NOMO-1 (cell line): Measurements from ENCODE around the gene MAGEA2.
"Not testable (repeated sequence)": the region's sequence is repeated elsewhere in the genome, so short reads cannot be mapped to it uniquely, and the experiment has no call there.

Experiments used
- DNase-seq, 2 experiments: peaks; one replicate each; lab custom pipeline; 2025; ENCODE audit not compliant: unreplicated experiment in 2 of 2; lab: John Stamatoyannopoulos, UW

Gene MAGEA2

DNA sequence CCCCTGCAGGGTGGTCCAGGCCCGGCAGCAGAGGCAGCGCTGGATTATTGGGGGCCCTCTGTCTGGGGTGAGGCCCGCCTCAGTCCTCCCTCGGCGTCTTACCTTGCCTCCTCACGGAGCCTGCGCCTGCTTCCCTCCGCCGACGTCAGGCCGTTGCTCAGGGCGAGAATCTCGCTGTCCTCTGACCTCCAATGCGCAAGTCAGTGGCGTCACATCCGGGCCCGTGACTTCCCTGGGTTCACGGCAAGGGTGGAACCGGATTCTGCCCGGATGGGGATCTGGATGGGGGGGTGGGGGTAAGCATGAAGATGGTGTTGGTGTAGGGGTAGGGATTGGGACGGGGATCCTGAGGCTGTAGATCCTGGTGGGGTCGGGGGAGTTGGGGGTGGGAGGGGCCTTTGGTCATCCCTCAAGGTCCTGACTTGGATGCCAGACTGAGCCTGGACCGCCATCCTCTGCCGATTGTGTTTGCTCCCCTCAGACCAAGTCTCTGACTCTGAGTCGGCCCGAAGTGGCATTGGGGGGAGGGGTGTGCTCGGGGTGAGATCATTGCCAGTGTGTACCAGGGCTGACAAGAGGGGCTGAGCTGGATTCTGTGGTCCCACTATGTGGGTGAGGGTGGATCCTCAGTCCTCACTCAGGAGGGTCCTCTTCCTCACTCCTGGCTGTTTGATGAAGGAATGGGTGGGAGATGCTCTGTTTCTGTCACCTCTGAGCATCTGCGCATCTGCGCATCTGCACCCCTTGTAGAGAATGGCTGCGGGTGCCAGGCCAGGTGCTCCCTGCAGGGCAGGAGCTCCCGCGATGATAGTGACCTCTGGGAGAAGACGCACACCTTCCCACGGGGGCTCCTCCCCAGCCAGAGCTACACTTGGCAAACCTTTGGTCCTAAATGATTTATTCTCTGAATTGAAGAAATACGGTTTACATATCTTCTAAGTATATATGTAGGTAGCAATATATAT, at the start of gene MAGEA2:
MAGEA2 (minus strand) TSS at position 157 of the 965 bp plus-strand sequence. CDS start 2,479 bp downstream, outside the sequence.
- not testable (repeated sequence) for DNase-seq

DNA sequence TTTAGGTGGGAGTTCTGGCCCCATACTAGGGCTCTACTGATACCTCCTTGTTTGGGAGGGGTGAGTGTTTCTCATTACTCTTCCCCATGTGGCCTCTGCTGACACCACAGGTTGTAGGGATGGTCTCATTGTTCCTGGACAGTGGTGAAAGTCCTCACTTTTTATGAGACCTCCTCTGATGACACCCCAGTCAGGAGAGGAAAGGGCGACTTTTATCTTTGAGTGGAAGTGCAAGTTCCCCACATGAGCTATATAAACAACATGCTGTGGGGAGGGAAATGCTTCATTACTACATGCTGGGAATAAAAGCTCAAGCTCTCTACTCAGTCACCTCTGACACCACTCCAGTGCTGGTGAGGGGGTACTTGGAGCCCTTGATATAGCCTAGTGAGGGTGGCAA, 45.3 kb upstream of the MAGEA2 start:
- no peak for DNase-seq

DNA sequence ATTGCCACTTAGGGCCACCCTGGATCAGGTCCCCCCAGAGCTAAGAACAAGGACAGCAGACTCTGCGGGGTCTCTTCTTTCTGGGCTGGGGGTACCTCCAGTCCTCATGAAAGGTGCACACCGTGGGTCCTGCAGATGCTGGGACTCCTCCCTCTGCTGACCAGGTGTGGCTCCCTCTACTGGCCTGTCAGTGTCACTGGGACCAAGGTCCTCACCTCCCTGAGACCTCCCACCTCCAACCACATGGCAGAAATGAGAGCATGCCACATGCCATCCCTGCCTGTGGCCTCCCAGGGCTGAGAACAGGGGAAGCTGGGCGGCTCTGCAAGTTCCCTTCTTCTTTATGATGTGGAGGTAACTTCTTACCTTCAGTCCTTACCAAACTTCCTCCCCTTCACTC, 33.4 kb upstream of the MAGEA2 start:
- not testable (repeated sequence) for DNase-seq

DNA sequence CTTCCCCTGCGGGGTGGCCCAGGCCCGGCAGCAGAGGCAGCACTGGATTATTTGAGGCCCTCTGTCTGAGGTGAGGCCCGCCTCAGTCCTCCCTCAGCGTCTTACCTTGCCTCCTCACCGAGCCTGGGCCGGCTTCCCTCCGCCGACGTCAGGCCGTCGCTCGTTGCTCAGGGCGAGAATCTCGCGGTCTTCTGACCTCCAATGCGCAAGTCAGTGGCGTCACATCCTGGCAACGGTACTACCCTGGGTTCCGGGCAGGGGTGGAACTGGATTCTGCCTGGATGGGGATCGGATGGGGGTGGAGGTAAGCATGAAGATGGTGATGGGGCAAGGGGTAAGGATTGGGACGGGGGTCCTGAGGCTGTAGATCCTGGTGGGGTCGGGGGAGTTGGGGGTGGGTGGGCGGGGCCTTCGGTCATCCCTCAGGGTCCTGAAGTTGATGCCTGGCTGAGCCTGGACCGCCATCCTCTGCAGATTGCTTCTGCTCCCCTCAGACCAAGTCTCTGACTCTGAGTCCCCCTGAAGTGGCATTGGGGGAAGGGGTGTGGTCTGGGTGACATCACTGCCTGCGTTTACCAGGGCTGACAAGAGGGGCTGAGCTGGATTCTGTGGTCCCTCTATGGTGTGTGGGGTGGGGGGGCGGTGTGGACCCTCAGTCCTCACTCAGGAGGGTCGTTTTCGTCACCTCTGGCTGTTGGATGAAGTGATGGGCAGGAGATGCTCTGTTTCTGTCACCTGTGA, 16.1 kb upstream of the MAGEA2 start, which contains the start of gene MAGEA6:
MAGEA6 (minus strand) TSS at position 141 of the 741 bp plus-strand sequence. CDS start 2,039 bp downstream, outside the sequence.
- not testable (repeated sequence) for DNase-seq

DNA sequence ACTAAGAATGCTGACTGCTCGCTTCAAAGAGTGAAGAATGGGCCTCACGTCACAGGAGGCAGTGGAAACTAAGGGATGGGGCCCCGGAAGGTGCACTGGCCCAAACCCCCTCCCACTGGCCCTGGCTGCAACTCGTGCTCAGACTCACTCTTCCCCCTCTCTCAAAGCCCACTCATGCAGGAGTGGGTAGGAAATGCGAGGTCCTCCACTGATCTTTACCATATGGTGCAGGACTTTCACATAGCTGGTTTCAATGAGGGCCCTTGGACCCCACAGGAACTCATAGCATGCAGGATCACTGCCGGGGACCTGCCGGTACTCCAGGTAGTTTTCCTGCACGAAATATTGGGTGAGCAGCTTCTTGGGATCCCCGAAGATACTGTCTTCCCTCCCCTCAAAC, 12.9 kb upstream of the MAGEA2 start:
- DNase-seq: not testable (repeated sequence)

GRCh38 chrX:152761582-152761981, 7.9 kb upstream of the MAGEA2 start:
- DNase-seq: not testable (repeated sequence)

- not testable (repeated sequence) for DNase-seq
Observed at GRCh38 chrX:152759544-152759943, 5.9 kb upstream of the MAGEA2 start.

GRCh38 chrX:152758918-152759317, 5.3 kb upstream of the MAGEA2 start, which contains the start of gene CSAG3:
Gene CSAG3, plus strand, starts transcription at chrX:152759218.
- DNase-seq: not testable (repeated sequence)

- DNase-seq: not testable (repeated sequence)
Observed at GRCh38 chrX:152754871-152755270, 1.2 kb upstream of the MAGEA2 start.

DNA sequence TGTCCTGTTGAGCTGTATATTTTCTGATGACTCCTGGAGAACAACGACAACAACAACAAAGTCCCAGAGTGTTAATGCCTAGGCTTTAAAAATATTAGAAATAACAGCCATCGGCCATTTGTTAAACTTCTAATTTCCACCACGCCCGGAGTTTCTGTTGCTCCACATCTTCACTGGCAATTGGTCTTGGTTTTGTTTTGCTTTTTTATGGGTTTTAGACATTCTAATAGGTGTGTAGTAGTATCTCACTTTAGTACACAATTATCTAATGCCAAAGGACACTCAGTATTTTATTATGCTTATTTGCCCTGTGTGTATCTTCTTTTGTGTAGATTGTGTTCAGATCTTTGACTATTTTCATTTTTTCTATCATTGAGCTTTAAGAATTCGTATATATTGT, 15.1 kb downstream of the MAGEA2 start:
- DNase-seq: no peak

GRCh38 chrX:152736528-152736927, 17.1 kb downstream of the MAGEA2 start:
- not testable (repeated sequence) for DNase-seq

DNA sequence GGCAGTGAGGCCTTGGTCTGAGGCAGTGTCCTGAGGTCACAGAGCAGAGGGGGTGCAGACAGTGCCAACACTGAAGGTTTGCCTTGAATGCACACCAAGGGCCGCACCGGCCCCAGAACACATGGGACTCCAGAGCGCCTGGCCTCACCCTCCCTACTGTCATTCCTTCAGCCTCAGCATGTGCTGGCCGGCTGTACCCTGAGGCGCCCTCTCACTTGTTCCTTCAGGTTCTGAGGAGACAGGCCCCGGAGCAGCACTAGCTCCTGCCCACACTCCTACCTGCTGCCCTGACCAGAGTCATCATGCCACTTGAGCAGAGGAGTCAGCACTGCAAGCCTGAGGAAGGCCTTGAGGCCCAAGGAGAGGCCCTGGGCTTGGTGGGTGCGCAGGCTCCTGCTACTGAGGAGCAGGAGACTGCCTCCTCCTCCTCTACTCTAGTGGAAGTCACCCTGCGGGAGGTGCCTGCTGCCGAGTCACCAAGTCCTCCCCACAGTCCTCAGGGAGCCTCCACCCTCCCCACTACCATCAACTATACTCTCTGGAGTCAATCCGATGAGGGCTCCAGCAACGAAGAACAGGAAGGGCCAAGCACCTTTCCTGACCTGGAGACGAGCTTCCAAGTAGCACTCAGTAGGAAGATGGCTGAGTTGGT, 17.7 kb downstream of the MAGEA2 start:
- no peak for DNase-seq

DNA sequence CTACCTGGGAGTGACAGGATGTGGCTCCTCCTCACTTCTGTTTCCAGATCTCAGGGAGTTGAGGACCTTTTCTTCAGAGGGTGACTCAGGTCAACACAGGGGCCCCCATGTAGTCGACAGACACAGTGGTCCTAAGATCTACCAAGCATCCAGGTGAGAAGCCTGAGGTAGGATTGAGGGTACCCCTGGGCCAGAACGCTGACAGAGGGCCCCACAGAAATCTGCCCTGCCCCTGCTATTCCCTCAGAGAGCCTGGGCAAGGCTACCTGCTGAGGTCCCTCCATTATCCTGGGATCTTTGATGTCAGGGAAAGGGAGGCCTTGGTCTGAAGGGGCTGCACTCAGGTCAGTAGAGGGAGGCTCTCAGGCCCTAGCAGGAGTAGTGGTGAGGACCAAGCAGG, 18.5 kb downstream of the MAGEA2 start:
- DNase-seq: no peak

GRCh38 chrX:152734143-152734858, 19.3 kb downstream of the MAGEA2 start:
- DNase-seq: not testable (repeated sequence)

DNA sequence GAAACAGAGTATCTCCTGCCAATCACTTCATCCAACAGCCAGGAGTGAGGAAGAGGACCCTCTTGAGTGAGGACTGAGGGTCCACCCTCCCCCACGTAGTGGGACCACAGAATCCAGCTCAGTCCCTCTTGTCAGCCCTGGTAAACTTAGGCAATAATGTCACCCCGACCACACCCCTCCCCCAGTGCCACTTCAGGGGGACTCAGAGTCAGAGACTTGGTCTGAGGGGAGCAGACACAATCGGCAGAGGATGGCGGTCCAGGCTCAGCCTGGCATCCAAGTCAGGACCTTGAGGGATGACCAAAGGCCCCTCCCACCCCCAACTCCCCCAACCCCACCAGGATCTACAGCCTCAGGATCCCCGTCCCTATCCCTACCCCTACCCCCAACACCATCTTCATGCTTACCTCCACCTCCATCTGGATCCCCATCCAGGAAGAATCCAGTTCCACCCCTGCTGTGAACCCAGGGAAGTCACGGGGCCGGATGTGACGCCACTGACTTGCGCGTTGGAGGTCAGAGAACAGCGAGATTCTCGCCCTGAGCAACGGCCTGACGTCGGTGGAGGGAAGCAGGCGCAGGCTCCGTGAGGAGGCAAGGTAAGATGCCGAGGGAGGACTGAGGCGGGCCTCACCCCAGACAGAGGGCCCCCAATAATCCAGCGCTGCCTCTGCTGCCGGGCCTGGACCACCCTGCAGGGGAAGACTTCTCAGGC, 20.2 kb downstream of the MAGEA2 start, which contains the start of the genes CSAG1 and MAGEA12:
CSAG1 (minus strand) TSS at position 461 of the 715 bp plus-strand sequence. CDS start 1,261 bp downstream, outside the sequence.
MAGEA12 (plus strand) TSS at position 497 of the 715 bp plus-strand sequence. CDS start 2,405 bp downstream, outside the sequence.
- no peak for DNase-seq

- no peak for DNase-seq
Observed at GRCh38 chrX:152725409-152725808, 28.2 kb downstream of the MAGEA2 start.

DNA sequence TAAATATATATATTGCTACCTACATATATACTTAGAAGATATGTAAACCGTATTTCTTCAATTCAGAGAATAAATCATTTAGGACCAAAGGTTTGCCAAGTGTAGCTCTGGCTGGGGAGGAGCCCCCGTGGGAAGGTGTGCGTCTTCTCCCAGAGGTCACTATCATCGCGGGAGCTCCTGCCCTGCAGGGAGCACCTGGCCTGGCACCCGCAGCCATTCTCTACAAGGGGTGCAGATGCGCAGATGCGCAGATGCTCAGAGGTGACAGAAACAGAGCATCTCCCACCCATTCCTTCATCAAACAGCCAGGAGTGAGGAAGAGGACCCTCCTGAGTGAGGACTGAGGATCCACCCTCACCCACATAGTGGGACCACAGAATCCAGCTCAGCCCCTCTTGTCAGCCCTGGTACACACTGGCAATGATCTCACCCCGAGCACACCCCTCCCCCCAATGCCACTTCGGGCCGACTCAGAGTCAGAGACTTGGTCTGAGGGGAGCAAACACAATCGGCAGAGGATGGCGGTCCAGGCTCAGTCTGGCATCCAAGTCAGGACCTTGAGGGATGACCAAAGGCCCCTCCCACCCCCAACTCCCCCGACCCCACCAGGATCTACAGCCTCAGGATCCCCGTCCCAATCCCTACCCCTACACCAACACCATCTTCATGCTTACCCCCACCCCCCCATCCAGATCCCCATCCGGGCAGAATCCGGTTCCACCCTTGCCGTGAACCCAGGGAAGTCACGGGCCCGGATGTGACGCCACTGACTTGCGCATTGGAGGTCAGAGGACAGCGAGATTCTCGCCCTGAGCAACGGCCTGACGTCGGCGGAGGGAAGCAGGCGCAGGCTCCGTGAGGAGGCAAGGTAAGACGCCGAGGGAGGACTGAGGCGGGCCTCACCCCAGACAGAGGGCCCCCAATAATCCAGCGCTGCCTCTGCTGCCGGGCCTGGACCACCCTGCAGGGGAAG, 39.5 kb downstream of the MAGEA2 start, which contains the start of gene MAGEA2B:
MAGEA2B (plus strand) TSS at position 814 of the 973 bp plus-strand sequence. CDS start 2,479 bp downstream, outside the sequence.
- DNase-seq: not testable (repeated sequence)

DNA sequence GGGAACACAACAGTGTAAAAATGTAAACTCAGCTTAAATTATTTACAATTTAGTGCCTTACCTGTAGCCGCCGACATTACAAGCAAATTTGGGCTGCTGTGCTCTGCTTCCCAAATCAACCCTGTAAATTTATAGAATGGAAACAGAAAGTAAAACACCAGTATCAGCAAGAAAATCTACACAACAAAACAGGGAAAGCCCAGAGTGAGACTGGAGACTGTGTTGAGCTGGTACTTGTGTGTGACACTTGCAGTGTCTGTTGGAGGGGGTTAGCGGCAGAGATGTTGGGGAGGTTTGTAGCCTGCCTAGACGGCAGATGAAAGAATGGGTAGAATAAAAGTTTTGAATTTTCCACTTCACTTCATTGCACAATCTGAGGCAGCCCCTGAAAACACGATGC, 40.4 kb downstream of the MAGEA2 start:
- not testable (repeated sequence) for DNase-seq
